Gastrocnemius medialis (tissue), 4 donors: ENCODE measurements around the gene LEKR1. TPM values are rescaled to one million over a fixed set of nuclear protein-coding genes. Genes with fewer than 3 reads are reported as not detected.

ENCODE experiments used
- ATAC-seq, 2 donors: fragments of 150-250 bp; one replicate each; pipeline ENCODE4 v1.9.1; 2016
- DNase-seq, 2 donors: peaks; one replicate each; pipeline ENCODE4 v3.0.0-alpha.2; 2019
- H3K27ac ChIP-seq, 4 donors: fragments of 200-600 bp; sonication (generic); 1 replicate in 1 of 4; 2 replicates in 3 of 4; pipeline ENCODE4 v1.5.1; 2016 to 2018; ENCODE audit warnings: mild to moderate bottlenecking in 2 of 4, moderate library complexity in 1 of 4
- H3K27me3 ChIP-seq, 3 donors: fragments of 200-600 bp; sonication (generic) in 2 of 3; 1 replicate in 1 of 3; 2 replicates in 2 of 3; pipeline versions ENCODE4 v1.5.1 to v1.6.0; 2016 to 2019; ENCODE audit warnings: mild to moderate bottlenecking in 1 of 3, moderate library complexity in 1 of 3
- H3K36me3 ChIP-seq, 2 donors: fragments of 200-600 bp; sonication (generic) in 1 of 2; one replicate each; pipeline ENCODE4 v1.5.1; 2017 to 2018
- H3K4me1 ChIP-seq, 2 donors: fragments of 200-600 bp; sonication (generic) in 1 of 2; one replicate each; pipeline ENCODE4 v1.5.1; 2016 to 2017; ENCODE audit warnings: mild to moderate bottlenecking in 2 of 2
- H3K4me3 ChIP-seq, 4 donors: fragments of 200-600 bp; sonication (generic) in 3 of 4; 1 replicate in 1 of 4; 2 replicates in 3 of 4; pipeline ENCODE4 v1.5.1; 2016 to 2019; ENCODE audit warnings: mild to moderate bottlenecking in 2 of 4
- H3K9me3 ChIP-seq, 3 donors: fragments of 200-600 bp; sonication (generic) in 2 of 3; 1 replicate in 1 of 3; 2 replicates in 2 of 3; pipeline ENCODE4 v1.5.1; 2016 to 2019
- CTCF ChIP-seq, 5 experiments: fragments of 450-650 bp in 3 of 5; fragments of 200-600 bp in 2 of 5; sonication (generic) in 2 of 5; IDR thresholded peaks in 4 of 5; conservative IDR thresholded peaks in 1 of 5; 1 replicate in 4 of 5; 2 replicates in 1 of 5; pipeline ENCODE4 v1.5.1; 2016 to 2019; ENCODE audit warnings: antibody characterized with exemption in 5 of 5, mild to moderate bottlenecking in 3 of 5, moderate library complexity in 3 of 5
- POLR2A ChIP-seq, 2 donors: fragments of 450-650 bp; IDR thresholded peaks; one replicate each; pipeline ENCODE4 v1.6.1; 2017; ENCODE audit warnings: antibody characterized with exemption in 2 of 2, mild to moderate bottlenecking in 2 of 2, moderate library complexity in 2 of 2
- in situ Hi-C, 4 donors: fragments of 200-750 bp; cut with MboI; loops; one replicate each; pipeline versions ENCODE4 v1.15.0 to v1.8.0; 2017; ENCODE audit warnings: low sequenced_read_pairs in 4 of 4
- intact Hi-C: fragments of 100-400 bp; cut with DNase I; formaldehyde crosslinking; loops from one replicate; pipeline ENCODE4 v1.15.1; 2023; ENCODE audit warnings: low total_unique reads
- total RNA-seq, 4 donors: library from RNA; depleted of rRNA; stranded (reverse); fragments of >200 nt; gene quantifications; one replicate each; pipeline versions ENCODE4 v1.1.0 to v1.2.3, GENCODE V29; 2016

The LEKR1 gene
- total RNA-seq, 4 donors from 2014 or later, result 0.20 to 0.56 TPM; not detected in 2

DNA sequence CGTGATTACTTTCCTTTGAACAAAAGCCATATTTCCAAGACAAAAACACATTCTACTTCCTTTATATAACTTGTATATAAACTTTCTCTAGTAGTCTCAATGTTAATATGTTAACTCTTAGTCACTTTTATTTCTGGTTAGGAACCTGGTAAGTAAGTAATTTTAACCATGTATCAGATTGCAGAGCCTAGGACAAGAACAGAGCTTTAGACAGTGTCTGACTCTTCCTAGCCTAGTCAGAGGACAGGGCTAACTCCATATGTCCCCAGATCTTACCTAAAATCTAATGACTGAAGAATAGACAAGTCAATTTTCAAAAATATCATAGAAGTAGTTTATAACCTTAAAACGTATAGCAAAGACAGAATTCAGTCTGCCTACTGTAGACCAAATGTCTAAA, 8.3 kb downstream of the LEKR1 start:
- DNase-seq (no peak), ATAC-seq (peak in 1 of 2 donors; percentile 72)
- no peaks in the 10 kb centered on the region for H3K9me3 ChIP-seq
- H3K4me1 ChIP-seq, result no peaks in the 10 kb centered on the region
- no peaks in the 10 kb centered on the region for H3K27me3 ChIP-seq
- TF ChIP-seq CTCF (IDR thresholded peaks at IDR 0.05 in 4 of 5, conservative IDR thresholded peaks at IDR 0.05 in 1 of 5) (no peak), POLR2A (IDR thresholded peaks at IDR 0.05) (no peak)
- intact Hi-C loops (no loop called here), in situ Hi-C loops (no loop called here)
- no peaks in the 10 kb centered on the region for H3K36me3 ChIP-seq
- no peak overlapping the region for H3K4me3 ChIP-seq
- H3K27ac ChIP-seq, result no peak overlapping the region

DNA sequence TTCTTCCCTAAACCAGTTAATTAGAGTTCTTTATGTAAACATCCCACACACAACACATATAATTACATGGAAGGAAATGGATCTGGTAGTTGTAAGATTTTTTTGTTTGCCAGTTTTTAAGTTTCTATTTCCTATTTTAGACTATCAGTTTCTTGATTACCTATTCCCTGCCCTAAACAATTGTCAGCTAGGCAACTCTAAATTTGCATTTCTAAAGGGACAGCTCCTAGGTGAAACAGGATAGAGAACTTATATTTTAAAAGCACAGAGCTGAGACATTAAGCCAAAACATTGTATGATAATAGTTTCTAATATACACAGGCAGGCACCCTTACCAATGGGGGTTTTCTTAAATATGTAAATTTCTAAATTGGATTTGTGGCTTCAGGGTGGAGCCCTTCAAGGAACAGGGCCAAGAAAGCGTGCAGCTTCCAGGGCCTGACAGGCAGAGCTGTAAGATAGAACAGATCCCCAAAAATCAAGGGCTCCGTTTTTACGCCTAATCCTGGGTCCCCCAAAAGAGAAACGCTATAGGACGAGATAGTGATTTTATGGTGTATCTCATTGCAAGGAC, 8.9 kb downstream of the LEKR1 start:
- intact Hi-C loops, result no loop called here
- in situ Hi-C loops, result no loop called here
- H3K36me3 ChIP-seq, result no peaks in the 10 kb centered on the region
- TF ChIP-seq CTCF (IDR thresholded peaks at IDR 0.05 in 4 of 5, conservative IDR thresholded peaks at IDR 0.05 in 1 of 5), result no peak
- TF ChIP-seq POLR2A (IDR thresholded peaks at IDR 0.05), result no peak
- no peak overlapping the region for H3K4me3 ChIP-seq
- H3K27ac ChIP-seq, result no peak overlapping the region
- ATAC-seq (no peak), DNase-seq (no peak)
- H3K27me3 ChIP-seq, result no peaks in the 10 kb centered on the region
- H3K9me3 ChIP-seq, result no peaks in the 10 kb centered on the region
- H3K4me1 ChIP-seq, result no peaks in the 10 kb centered on the region

GRCh38 chr3:156836701-156837100, 10.5 kb downstream of the LEKR1 start:
- Histone ChIP-seq H3K9me3 (no peaks in the 10 kb centered on the region), H3K4me3 (no peak overlapping the region), H3K36me3 (no peaks in the 10 kb centered on the region), H3K27ac (no peak overlapping the region), H3K4me1 (no peaks in the 10 kb centered on the region), H3K27me3 (no peaks in the 10 kb centered on the region)
- no peak for ATAC-seq
- in situ Hi-C loops (no loop called here), intact Hi-C loops (no loop called here)
- DNase-seq, result no peak
- no peak for TF ChIP-seq CTCF (IDR thresholded peaks at IDR 0.05 in 4 of 5, conservative IDR thresholded peaks at IDR 0.05 in 1 of 5)
- TF ChIP-seq POLR2A (IDR thresholded peaks at IDR 0.05), result no peak

DNA sequence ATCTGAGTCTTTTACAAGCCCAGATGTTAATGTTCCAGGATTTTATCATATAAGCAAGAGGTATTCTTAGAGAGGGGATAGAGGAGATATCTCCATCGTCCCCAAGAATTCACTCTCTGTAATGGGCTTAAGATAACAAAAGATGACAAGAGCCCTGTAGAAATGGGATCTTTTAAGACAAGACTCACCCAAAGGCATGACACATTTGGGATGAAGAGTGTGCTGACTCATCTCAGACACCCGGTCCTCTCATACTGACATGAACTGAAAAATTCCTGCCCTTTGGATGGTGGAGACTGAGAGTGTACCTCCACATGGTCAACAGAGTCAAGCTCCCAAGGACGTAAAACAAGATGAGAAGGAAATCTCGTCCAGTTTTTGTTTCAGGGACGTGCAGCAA, 11.0 kb downstream of the LEKR1 start:
- Histone ChIP-seq H3K27me3 (no peaks in the 10 kb centered on the region), H3K27ac (no peak overlapping the region), H3K4me1 (no peaks in the 10 kb centered on the region), H3K4me3 (no peak overlapping the region), H3K36me3 (no peaks in the 10 kb centered on the region), H3K9me3 (no peaks in the 10 kb centered on the region)
- DNase-seq, result no peak
- intact Hi-C loops (no loop called here), in situ Hi-C loops (no loop called here)
- TF ChIP-seq CTCF (IDR thresholded peaks at IDR 0.05 in 4 of 5, conservative IDR thresholded peaks at IDR 0.05 in 1 of 5) (no peak), POLR2A (IDR thresholded peaks at IDR 0.05) (no peak)
- no peak for ATAC-seq

- no peak for TF ChIP-seq CTCF (IDR thresholded peaks at IDR 0.05 in 4 of 5, conservative IDR thresholded peaks at IDR 0.05 in 1 of 5)
- no peak for DNase-seq
- no peaks in the 10 kb centered on the region for H3K36me3 ChIP-seq
- intact Hi-C loops (no loop called here), in situ Hi-C loops (no loop called here)
- H3K9me3 ChIP-seq, result no peaks in the 10 kb centered on the region
- no peak for ATAC-seq
- no peak overlapping the region for H3K4me3 ChIP-seq
- no peaks in the 10 kb centered on the region for H3K4me1 ChIP-seq
- no peaks in the 10 kb centered on the region for H3K27me3 ChIP-seq
- H3K27ac ChIP-seq, result no peak overlapping the region
These were observed 11.9 kb downstream of the LEKR1 start for GRCh38 chr3:156838035-156838434.
